Stimulated activated CD4-positive, alpha-beta T cell treated with anti-CD3 and anti-CD28 coated beads, Interleukin-15, amount 100 ng/mL, for 48 hours (primary cell): ENCODE data around the gene ARMCX6.
A peak's percentile ranks its signal among the peaks of the same experiment; 100 is the strongest.
"Not testable (repeated sequence)": the region's sequence is repeated elsewhere in the genome, so short reads cannot be mapped to it uniquely, and the experiment has no call there.

ENCODE experiments used
- DNase-seq, 2 donors: peaks; one replicate each; pipeline ENCODE4 v3.0.0-alpha.2; 2020; ENCODE audit warnings: low read depth in 2 of 2

The ARMCX6 gene

DNA sequence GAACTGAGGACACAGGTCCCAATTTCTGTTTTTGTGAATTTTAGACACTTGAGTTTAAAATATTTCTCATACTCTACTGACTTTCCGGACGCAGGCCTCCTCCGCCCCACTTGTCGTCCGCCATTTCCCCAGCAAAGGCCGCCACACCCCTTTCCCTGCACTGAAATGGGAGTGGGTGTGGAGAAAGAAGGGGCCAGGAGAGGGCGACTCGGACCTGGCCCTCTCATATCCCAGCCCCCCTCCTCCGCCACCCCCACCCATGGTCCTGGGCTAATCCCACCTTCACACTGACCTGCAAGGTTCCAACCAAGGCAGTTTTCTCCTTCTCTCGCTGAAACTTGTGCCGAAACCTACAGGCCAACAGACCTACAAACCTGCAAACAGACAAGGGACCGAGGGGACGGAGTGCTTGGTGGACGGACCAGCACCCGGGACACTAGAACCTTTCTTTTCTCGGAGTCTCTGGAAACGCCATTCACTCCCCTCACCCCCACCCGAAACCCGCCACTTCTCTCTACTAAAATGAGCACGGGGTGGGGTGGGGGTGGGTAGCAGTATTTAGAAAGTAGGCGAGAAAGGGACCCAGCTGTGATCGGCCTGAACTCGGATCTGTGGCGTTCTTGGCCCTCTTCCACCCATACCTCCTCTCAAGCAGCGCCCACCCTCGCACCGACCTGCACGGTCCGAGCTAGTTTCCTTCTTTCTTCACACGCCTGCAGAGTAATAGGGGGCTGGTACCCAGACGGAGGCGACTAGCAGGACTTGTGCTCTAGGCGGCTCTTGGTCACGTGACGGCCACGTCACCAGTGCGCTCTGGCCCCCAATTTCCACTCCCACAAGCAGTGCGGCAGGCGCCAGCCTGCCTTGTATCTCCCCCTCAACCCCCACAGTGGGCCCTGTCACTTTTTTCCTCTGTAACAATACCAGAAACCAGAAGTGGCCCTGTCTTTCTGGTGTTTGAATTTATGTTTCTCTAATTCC lies at the start of gene ARMCX6:
ARMCX6 (minus strand) TSS at position 790 of the 981 bp plus-strand sequence. CDS start 1,380 bp downstream, outside the sequence.
- DNase-seq: peak; percentile 44 to 61

DNA sequence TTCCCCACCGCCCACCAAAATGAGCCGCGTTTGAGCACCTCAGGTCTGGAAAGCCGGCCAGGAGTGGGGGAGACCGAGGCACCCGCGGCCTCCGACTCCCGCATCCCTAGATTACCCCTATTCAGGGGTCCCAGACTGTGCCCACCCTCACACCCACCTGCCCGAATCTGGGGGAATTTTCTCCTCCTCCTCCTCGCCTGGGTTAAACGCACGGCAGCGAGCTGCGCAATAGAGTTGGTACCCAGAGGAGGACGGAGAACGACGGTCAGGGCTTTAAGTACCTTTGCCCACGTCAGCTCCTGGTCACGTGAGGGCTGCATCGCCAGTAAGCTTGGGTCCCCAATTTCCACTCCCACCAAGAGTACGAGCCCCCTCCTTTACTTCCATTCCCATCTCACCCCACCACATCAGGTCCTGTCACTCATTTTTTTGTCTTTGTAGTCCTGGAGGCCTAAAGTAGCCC lies 41.8 kb upstream of the ARMCX6 start, which contains the start of gene ARMCX2:
ARMCX2 (minus strand) TSS at position 250 of the 463 bp plus-strand sequence. CDS start 2,262 bp downstream, outside the sequence.
- DNase-seq: no peak

DNA sequence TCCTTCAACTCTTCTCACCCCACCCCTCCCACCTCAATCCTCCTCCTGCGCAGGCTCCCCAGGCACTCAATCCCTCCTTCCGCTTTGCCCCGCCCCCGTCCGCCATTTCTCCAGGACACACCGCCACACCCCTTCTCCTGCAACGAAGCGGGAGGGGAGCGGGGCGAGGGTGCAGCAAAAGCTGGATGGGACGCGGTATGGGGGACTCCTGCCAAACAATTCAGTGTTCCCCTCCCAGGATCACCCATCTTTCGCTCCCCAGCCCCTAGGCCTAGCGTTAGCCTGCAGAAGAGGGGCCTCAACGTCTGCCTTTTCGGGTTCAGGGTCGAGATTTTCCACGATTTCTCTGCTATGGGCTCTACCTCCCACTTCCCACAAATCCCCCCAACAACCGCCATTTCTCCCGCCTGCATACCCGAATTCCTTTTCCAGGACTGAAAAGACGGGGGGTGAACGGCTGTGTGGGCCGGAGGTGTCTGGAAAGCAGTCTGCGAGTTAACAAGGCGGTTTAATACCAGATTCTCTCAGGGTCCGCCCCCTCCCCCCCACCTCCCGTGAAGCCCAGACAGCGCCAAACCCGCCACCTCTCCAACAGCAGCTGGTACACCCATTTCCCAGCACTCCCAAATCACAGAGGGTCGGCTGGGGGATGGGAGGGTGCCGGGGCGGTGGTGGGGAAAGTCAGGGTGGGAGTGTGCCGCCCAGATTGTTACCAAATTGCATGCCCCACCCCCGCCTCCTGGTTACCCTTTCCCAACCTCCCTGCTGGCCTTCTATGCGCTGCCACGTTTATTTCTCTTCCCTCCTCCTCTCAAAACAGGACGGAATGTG lies 41.1 kb upstream of the ARMCX6 start:
- peak; percentile 15 to 50 for DNase-seq

DNA sequence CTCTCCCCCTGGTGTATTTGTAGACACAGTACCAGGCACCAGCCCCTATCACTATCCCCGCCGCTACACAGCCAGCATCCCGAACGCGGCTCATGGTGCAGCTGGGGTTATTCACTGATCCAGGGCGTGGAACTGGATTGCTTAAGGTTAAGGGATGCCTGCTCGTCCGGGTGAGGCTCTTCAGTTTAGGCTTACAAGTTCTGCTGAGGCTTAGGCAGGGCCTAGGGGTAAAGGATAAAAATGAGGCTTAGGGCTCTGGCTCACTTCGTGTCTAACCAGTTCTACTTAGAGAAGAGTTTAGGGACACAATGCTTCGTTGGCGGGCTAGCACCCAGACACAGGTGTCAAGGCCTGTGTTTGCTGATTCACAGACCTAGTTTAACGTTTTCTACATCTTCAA lies 39.7 kb upstream of the ARMCX6 start:
- DNase-seq: no peak

DNA sequence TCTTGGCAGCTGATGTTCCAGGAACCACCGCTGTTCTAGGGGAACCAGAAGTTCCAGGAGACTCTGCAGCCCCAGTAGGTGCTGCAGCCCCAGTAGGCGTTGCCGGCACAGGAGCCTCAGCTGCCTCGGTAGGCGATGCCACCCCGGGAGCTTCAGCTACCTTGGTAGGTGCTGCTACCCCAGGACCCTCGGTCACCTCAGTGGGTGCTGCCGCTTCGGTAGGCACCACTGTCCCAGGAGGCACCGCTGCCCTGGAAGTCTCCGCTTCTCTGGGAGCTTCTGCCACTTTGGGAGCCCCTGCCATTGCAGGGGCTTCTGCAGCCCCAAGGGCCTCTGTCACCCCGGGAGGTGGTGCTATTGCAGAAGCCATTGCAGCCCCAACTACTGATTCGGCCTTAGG lies 39.0 kb upstream of the ARMCX6 start:
- DNase-seq: no peak

DNA sequence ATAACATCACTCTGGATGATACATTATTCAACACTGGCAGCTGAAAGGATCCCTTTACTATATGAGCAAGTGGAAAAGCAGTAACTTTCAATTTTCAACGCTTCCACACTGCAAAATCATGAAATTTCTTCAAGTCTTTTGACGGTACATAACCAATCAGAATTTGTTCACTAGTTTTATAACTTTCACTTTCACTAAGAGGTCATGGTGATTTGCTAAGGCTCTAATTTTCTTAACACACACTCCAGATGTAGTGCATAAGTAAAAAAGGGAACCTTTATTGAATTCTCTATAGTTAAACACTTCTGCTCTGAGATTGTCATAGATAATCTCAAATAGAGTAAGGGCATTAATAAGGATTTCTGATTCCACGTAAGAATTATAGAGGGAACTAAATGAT lies 37.7 kb upstream of the ARMCX6 start:
- no peak for DNase-seq

DNA sequence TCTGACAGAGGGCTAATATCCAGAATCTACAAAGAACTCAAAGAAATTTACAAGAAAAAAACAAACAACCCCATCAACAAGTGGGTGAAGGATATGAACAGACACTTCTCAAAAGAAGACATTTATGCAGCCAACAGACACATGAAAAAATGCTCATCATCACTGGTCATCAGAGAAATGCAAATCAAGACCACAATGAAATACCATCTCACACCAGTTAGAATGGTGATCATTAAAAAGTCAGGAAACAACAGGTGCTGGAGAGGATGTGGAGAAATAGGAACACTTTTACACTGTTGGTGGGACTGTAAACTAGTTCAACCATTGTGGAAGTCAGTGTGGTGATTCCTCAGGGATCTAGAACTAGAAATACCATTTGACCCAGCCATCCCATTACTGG lies 29.9 kb upstream of the ARMCX6 start:
- not testable (repeated sequence) for DNase-seq

DNA sequence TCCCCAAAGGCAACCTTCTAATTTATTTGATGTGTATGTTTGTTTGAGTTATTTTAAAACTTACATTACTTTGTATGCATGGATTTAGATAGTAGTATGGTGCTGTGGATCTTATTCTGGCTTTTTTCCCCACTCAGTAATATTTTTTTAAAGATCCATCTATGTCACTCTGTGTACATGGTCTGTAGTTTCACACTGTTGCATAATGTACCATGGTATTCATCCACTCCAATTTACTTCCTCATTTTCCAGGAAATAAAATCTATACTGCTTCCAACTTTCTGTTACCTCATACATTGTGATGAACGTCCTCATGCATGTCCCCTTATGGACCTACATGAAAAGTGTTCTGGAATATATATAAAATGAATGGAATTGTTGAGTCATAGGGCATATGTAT lies 24.3 kb upstream of the ARMCX6 start:
- no peak for DNase-seq

DNA sequence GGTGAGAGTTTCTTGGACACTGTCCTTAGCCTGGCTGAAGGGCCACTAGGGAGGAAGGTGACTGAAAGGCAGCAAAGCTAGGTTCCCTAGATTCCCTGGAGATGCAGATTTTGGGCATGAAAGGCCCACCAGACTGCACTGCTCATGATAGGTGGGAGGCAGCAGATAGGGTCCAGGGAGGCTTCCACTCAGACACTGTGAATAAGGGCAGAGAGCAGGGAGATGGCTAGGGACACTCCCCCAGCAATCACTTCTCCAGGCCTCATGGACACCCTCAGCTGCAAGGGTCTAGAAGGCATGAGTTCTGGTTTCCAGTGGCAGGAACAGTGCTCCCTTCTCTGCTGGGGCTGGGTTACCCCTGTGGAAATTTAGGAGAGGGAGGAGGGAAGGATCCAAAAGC lies 21.8 kb upstream of the ARMCX6 start:
- no peak for DNase-seq

DNA sequence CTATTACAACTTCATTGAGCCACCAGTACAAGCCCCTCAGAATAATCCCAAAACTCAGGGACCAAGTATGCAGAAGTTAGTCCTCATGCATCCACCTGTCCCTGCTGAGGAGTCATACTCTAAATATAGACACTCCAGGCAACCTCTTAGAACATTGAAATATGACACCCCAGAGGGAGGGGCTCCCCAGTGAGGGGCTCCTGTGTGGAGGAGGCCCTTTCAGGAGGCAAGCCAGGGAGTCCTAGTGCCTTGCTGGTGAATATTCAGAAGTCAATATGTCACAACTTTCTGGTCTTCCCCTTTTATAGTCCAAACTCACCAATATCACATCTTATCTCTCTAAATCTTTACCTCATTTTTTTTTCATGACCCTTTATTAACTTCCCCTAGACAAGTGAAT lies 1.6 kb upstream of the ARMCX6 start:
- no peak for DNase-seq

DNA sequence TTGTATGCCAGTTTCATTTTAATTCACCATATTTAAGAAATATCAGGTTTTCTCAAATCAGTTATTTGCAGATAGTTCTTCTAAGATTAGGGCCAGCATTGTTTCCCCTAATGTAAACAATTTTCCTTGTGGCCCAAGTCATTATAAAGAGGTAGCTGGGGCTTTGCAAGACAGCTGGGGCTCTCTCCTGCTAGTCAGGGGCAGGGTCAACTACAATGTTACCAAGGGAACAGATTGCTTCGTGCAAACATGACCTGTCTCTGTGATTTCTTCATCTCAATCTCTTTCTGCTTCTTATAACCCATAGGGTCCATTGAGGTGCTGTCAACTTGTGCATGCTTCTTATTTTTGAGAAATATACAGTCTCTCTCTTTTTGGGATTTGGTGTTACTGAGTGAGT lies 12.1 kb downstream of the ARMCX6 start:
- no peak for DNase-seq

DNA sequence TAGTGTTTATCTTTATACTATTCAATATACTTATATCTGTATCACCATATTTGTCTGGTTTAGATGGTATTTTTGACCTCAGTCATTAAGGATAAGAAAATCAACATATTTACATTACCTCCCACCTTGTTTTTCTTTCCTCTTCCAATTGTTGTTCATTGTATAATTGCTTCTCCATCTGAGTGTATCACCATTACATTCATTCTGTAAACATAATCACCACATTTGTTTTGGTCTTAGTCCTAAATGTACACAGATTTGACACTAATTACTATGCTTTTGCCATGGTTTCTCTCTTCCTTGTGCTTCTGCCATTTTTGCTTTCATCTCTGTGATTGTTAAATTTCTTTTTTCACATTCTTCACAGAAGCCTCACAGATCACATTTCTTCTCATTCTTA lies 12.7 kb downstream of the ARMCX6 start:
- no peak for DNase-seq

DNA sequence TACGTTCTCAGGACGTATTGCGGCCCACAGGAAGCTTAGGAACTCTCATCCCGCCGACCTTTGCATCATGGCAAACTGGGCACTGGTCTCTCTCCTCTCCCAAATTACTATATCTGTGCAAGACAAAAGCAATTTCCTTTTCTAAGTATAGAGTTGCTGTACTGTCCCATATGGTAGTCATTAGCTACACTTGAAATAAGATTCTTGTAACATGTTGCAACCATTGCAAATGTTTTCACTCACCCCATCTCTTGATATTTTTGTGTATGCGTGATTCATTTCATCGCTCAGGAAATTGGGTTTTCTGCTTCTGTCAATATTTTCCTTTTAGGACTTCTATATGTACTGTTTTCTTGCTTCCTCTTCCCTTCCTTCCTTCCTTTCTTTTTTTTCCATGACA lies 15.7 kb downstream of the ARMCX6 start:
- DNase-seq: no peak

DNA sequence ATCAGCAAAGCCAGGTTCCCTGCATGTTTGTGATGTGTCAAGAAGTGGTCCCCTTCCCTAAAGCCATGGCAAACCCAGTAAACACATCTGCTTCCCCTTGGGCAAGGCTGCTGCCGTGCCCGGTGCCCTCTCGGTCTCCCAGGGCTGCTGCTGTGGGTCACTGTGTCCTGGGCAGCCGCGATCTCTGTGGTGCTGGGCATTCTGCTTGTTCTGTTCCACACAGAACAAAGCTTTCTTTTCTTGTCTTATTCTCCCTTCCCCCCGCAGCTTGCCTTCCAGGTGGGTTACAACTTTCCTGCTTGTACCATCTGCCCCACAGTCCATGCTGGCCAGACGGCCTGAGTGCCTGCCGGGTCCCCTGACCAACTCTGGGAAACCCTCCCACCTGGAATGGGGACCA lies 18.2 kb downstream of the ARMCX6 start:
- DNase-seq: not testable (repeated sequence)

DNA sequence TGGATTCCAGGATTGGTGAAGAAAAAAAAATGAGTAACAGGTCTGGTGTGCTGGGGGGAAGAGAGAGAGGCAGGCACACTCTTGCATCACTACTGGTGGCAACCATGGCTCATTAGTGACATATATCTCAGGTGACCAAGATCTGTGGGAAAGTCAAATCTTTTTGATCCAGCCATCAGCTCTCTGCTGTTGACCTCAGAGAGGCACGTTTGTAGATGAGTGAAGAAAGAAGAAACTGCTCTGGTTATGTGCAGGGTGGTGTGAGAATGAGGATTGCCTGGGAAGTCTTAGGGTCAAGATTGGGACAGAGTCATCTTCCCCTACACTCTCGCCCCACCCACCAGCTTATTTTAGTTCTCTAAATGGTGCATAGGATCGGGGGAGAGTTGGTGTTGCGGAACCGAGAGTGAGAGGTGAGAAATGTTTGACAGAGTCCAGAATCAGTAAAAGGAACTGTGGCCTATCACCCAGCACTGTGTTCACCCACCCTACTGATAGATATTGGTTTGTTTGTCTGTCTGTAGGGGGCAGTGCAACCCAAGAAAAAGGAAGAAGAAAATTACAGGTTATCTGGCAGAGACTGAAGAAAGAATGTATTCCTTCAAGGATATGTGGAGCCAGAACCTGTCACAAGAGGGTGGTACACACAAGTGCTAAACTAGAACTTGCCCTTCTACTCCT lies 21.9 kb downstream of the ARMCX6 start:
- no peak for DNase-seq
